ENCODE results near the gene LYPD1. TPM values are rescaled to one million over a fixed set of nuclear protein-coding genes. Genes with fewer than 3 reads are reported as not detected.

LYPD1 gene
- total and polyA plus RNA-seq, 7 experiments from 2014 or later: not detected

DNA sequence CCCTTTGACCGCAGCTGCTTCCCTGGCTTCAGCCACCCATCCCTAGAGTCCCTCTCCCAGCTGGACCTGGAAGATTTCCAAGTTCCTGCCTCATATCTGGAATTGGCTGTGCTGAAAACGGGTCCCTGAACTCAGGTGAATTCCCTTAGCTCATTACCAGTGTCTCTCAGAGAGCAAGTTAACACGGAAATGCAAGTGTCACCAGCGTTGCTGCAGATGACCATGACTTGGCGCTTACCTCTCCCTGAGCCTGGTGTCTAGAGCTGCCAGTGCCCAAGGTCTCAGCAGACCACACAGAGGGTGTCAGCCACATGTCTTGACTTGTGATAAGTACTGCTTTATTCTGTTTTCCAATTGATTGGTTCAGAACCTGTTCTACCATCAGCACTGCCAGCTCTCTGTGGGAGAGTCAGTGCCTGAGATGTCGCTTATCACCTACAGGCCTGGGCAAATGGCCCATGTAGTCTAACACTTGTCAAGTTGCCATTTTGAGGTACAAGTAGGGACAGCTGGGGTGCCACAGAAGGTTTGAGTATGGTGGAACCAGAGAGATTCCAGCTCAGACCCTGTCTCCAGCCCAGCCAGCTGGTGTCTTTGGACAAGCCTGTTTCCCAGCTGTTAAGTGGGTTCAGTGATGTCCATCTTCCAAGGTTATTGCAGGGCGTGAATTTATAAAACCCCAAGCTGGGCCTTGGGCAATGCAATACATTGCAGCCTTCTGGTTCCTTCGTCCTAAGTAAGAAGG, 48.7 kb downstream of the LYPD1 start:
- ChIA-PET POLR2A (no interaction called here), CTCF (no interaction called here)
- Histone ChIP-seq H3K9me3 (ENCODE audit: control insufficient read depth in 2 of 3, low read length in 3 of 3) (peaks cover 0 to 3% (median 0%) of the 10 kb centered on the region in 3 experiments), H3K36me3 (ENCODE audit: control insufficient read depth in 2 of 3, insufficient read depth in 3 of 3, low read length in 3 of 3) (no peaks in the 10 kb centered on the region), H3K4me1 (ENCODE audit: control insufficient read depth in 2 of 2, insufficient read depth in 2 of 2, low read length in 2 of 2) (no peaks in the 10 kb centered on the region), H3K27me3 (ENCODE audit: control insufficient read depth in 2 of 2, insufficient read depth in 2 of 2, low read length in 2 of 2) (no peaks in the 10 kb centered on the region), H3K27ac (ENCODE audit: low read depth, low read length) (no peak overlapping the region), H3K4me3 (ENCODE audit: low read length) (no peak overlapping the region)
- Mint-ChIP-seq H3K4me1 (peaks cover 0 to 2% (median 0%) of the 10 kb centered on the region in 7 donors), H3K27me3 (peaks cover 0 to 9% (median 0%) of the 10 kb centered on the region in 5 donors), H3K36me3 (no peaks in the 10 kb centered on the region), H3K4me3 (no peak overlapping the region), H3K9me3 (peaks cover 0 to 9% (median 0%) of the 10 kb centered on the region in 11 donors), H3K27ac (no peak overlapping the region)
- no peak for ATAC-seq
- no peak for DNase-seq
- intact Hi-C loops (cut with micrococcal nuclease): no loop called here

DNA sequence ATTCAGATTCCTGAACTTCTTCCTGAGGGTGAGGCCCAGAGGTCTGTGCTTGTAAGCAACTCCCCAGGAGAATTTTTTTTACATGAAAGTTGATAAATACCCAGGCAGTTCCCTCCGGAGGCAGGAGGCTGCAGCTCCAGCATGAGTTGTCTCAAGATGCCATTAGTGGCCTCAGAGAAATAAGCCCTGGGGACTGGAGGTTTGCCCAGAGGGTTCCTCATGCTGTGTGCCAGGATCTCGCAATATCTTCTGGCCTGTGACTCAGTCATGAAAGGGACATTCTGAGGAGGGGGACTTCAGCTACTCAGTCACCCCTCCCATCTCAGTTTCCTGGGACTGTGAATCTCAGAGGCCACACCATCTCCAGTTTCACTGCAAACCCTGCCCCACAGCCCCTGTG, 49.9 kb downstream of the LYPD1 start:
- no peak overlapping the region for H3K4me3 ChIP-seq (ENCODE audit: low read length)
- ChIA-PET POLR2A (no interaction called here), CTCF (no interaction called here)
- DNase-seq: no peak
- Mint-ChIP-seq H3K4me1 (peaks cover 0 to 2% (median 0%) of the 10 kb centered on the region in 7 donors), H3K27me3 (peaks cover 0 to 9% (median 0%) of the 10 kb centered on the region in 5 donors), H3K4me3 (no peak overlapping the region), H3K36me3 (peaks cover 0 to 3% (median 0%) of the 10 kb centered on the region in 5 donors), H3K9me3 (peaks cover 0 to 9% (median 0%) of the 10 kb centered on the region in 11 donors), H3K27ac (no peak overlapping the region)
- H3K27me3 ChIP-seq (ENCODE audit: control insufficient read depth in 2 of 2, insufficient read depth in 2 of 2, low read length in 2 of 2): no peaks in the 10 kb centered on the region
- peaks cover 0 to 3% (median 0%) of the 10 kb centered on the region in 3 experiments for H3K9me3 ChIP-seq (ENCODE audit: control insufficient read depth in 2 of 3, low read length in 3 of 3)
- ATAC-seq: no peak
- intact Hi-C loops (cut with micrococcal nuclease): no loop called here
- H3K4me1 ChIP-seq (ENCODE audit: control insufficient read depth in 2 of 2, insufficient read depth in 2 of 2, low read length in 2 of 2): no peaks in the 10 kb centered on the region
- H3K27ac ChIP-seq (ENCODE audit: low read depth, low read length): no peak overlapping the region
- no peaks in the 10 kb centered on the region for H3K36me3 ChIP-seq (ENCODE audit: control insufficient read depth in 2 of 3, insufficient read depth in 3 of 3, low read length in 3 of 3)

DNA sequence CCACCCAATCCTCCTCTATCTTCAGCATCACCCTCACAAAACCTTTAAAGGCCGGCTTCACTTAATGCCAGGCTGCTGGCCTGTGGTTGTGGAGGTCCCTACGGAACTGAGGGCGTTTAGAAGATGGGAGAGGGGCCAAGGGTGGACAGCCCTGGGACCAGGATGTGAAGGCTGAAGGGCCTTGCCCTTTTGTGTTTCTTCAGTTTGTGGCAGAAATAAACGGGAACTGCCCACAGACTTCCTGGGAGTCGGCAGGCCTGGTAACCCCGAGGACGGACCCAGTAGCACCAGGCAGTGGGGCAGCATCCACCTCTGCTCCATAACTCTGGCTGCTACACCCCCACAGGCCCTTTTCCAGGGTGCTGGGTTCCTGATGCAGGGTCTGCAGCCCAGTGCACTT, 51.3 kb downstream of the LYPD1 start:
- no peak overlapping the region for H3K27ac Mint-ChIP-seq
- no peak for DNase-seq
- intact Hi-C loops (cut with micrococcal nuclease): no loop called here

DNA sequence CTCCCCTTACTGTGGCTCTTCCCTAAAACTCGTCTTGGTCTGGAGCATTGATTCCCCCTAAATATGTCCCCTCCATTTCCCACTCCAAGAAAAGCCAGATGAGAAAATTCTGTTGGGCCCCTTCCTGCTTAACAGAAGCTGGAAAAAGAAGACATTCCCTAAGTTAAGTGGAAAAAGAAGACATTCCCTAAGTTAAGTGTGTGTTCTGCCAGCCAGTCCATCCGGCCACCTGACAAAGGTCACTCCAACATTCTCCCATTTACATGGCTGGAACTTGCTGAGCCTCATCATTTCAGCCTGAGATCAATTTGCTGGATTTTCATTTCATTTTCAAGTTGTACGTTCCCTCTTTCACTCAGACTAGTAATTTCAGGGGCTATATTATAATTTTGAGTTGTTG, 52.0 kb downstream of the LYPD1 start:
- Mint-ChIP-seq H3K27me3 (peaks cover 0 to 9% (median 0%) of the 10 kb centered on the region in 5 donors), H3K4me1 (no peaks in the 10 kb centered on the region), H3K36me3 (peaks cover 0 to 3% (median 0%) of the 10 kb centered on the region in 5 donors), H3K9me3 (peaks cover 0 to 7% (median 0%) of the 10 kb centered on the region in 11 donors), H3K27ac (no peak overlapping the region), H3K4me3 (no peak overlapping the region)
- DNase-seq (no peak), ATAC-seq (no peak)
- H3K36me3 ChIP-seq (ENCODE audit: control insufficient read depth in 2 of 3, insufficient read depth in 3 of 3, low read length in 3 of 3): no peaks in the 10 kb centered on the region
- no peak overlapping the region for H3K4me3 ChIP-seq (ENCODE audit: low read length)
- POLR2A ChIA-PET: no interaction called here
- intact Hi-C loops (cut with micrococcal nuclease): no loop called here
- CTCF ChIA-PET: no interaction called here
- no peak overlapping the region for H3K27ac ChIP-seq (ENCODE audit: low read depth, low read length)
- no peaks in the 10 kb centered on the region for H3K4me1 ChIP-seq (ENCODE audit: control insufficient read depth in 2 of 2, insufficient read depth in 2 of 2, low read length in 2 of 2)
- peaks cover 0 to 3% (median 0%) of the 10 kb centered on the region in 3 experiments for H3K9me3 ChIP-seq (ENCODE audit: control insufficient read depth in 2 of 3, low read length in 3 of 3)
- no peaks in the 10 kb centered on the region for H3K27me3 ChIP-seq (ENCODE audit: control insufficient read depth in 2 of 2, insufficient read depth in 2 of 2, low read length in 2 of 2)

More for the DNA sequence above, 51.3 kb downstream of the LYPD1 start:
- Mint-ChIP-seq H3K27me3 (peaks cover 0 to 9% (median 0%) of the 10 kb centered on the region in 5 donors), H3K36me3 (peaks cover 0 to 3% (median 0%) of the 10 kb centered on the region in 5 donors), H3K4me3 (no peak overlapping the region), H3K4me1 (no peaks in the 10 kb centered on the region), H3K9me3 (peaks cover 0 to 7% (median 0%) of the 10 kb centered on the region in 11 donors)
- Histone ChIP-seq H3K36me3 (ENCODE audit: control insufficient read depth in 2 of 3, insufficient read depth in 3 of 3, low read length in 3 of 3) (no peaks in the 10 kb centered on the region), H3K9me3 (ENCODE audit: control insufficient read depth in 2 of 3, low read length in 3 of 3) (peaks cover 0 to 3% (median 0%) of the 10 kb centered on the region in 3 experiments), H3K27me3 (ENCODE audit: control insufficient read depth in 2 of 2, insufficient read depth in 2 of 2, low read length in 2 of 2) (no peaks in the 10 kb centered on the region), H3K27ac (ENCODE audit: low read depth, low read length) (no peak overlapping the region), H3K4me1 (ENCODE audit: control insufficient read depth in 2 of 2, insufficient read depth in 2 of 2, low read length in 2 of 2) (no peaks in the 10 kb centered on the region), H3K4me3 (ENCODE audit: low read length) (no peak overlapping the region)
- ChIA-PET CTCF (no interaction called here), POLR2A (no interaction called here)
- no peak for ATAC-seq

DNA sequence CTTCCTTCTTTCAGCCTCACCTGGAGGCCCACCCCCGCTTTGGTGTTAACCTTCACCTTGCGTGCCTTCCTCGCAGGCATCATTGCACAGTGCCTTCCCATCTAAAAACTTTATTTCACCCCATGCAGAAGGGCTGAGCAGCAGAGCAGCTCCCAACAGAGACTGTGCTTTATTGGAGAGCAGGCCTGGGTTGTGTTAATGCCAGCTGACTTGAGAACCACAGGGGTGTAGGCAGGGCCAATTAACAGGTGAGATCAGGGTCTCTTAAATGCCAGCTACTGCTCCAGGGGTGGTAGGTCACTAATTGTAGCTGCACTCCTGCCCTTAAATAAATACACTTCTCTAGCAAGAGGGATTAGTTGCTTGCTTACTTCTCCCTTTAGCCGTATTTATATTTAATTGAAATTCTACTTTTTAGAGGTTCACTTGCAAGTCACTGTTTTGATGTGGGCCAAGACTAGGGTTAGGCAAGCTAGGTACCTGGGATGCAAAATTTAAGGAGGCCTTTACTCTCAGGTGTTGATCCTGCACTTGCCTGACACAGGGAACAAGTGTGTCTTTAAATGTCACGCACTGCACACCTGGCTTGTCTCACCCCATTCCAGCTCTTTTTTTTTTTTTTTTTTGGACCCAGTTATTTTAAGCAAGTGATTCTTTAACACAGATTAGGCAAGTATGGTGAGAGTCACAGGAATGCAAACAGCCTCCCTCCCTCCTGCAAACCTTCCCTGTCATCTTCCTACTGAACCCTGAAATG, 54.5 kb downstream of the LYPD1 start:
- peaks cover 0 to 3% (median 0%) of the 10 kb centered on the region in 5 donors for H3K36me3 Mint-ChIP-seq
- Histone ChIP-seq H3K9me3 (ENCODE audit: control insufficient read depth in 2 of 3, low read length in 3 of 3) (peaks cover 0 to 3% (median 0%) of the 10 kb centered on the region in 3 experiments), H3K27ac (ENCODE audit: low read depth, low read length) (no peak overlapping the region), H3K4me1 (ENCODE audit: control insufficient read depth in 2 of 2, insufficient read depth in 2 of 2, low read length in 2 of 2) (no peaks in the 10 kb centered on the region), H3K27me3 (ENCODE audit: control insufficient read depth in 2 of 2, insufficient read depth in 2 of 2, low read length in 2 of 2) (no peaks in the 10 kb centered on the region), H3K4me3 (ENCODE audit: low read length) (no peak overlapping the region), H3K36me3 (ENCODE audit: control insufficient read depth in 2 of 3, insufficient read depth in 3 of 3, low read length in 3 of 3) (no peaks in the 10 kb centered on the region)
- POLR2A ChIA-PET: no interaction called here
- H3K4me1 Mint-ChIP-seq: no peaks in the 10 kb centered on the region
- CTCF ChIA-PET: no interaction called here
- DNase-seq (no peak), ATAC-seq (no peak)
- H3K4me3 Mint-ChIP-seq: no peak overlapping the region
- H3K27me3 Mint-ChIP-seq: peaks cover 0 to 5% (median 0%) of the 10 kb centered on the region in 5 donors
- H3K27ac Mint-ChIP-seq: no peak overlapping the region
- peaks cover 0 to 10% (median 0%) of the 10 kb centered on the region in 11 donors for H3K9me3 Mint-ChIP-seq
- intact Hi-C loops (cut with micrococcal nuclease): no loop called here

DNA sequence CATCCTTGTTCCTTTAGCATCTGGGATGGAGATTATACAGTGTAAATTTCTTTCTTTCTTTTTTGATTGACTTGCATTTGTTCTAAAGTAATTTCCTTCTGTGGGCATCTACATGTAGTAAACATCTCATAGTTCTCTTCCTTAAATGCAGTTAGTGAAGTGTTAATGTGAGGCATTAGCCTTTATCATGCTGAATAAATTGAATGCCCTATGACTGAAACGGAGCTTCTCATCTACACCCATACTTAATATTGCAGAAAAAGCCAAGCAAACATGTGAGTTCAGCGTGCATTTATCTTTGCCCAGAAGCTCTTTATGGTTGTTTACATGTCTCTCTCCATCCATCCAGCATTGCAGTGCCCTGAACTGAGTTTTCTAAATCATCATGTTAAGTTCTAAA, 58.3 kb downstream of the LYPD1 start:
- H3K27me3 Mint-ChIP-seq: no peaks in the 10 kb centered on the region
- CTCF ChIA-PET: no interaction called here
- ATAC-seq: no peak

More for the DNA sequence above, 58.3 kb downstream of the LYPD1 start:
- no peak overlapping the region for H3K4me3 Mint-ChIP-seq
- Histone ChIP-seq H3K27ac (ENCODE audit: low read depth, low read length) (no peak overlapping the region), H3K4me3 (ENCODE audit: low read length) (no peak overlapping the region), H3K9me3 (ENCODE audit: control insufficient read depth in 2 of 3, low read length in 3 of 3) (no peaks in the 10 kb centered on the region), H3K36me3 (ENCODE audit: control insufficient read depth in 2 of 3, insufficient read depth in 3 of 3, low read length in 3 of 3) (no peaks in the 10 kb centered on the region), H3K27me3 (ENCODE audit: control insufficient read depth in 2 of 2, insufficient read depth in 2 of 2, low read length in 2 of 2) (no peaks in the 10 kb centered on the region), H3K4me1 (ENCODE audit: control insufficient read depth in 2 of 2, insufficient read depth in 2 of 2, low read length in 2 of 2) (no peaks in the 10 kb centered on the region)
- intact Hi-C loops (cut with micrococcal nuclease): no loop called here
- peaks cover 0 to 3% (median 0%) of the 10 kb centered on the region in 5 donors for H3K36me3 Mint-ChIP-seq
- H3K9me3 Mint-ChIP-seq: peaks cover 0 to 5% (median 0%) of the 10 kb centered on the region in 11 donors
- no peak for DNase-seq
- H3K4me1 Mint-ChIP-seq: no peaks in the 10 kb centered on the region
- H3K27ac Mint-ChIP-seq: no peak overlapping the region
- POLR2A ChIA-PET: no interaction called here

Measured in naive thymus-derived CD4-positive, alpha-beta T cell (primary cell).